ENCODE data around the gene TIMP2. TPM values are rescaled to one million over a fixed set of nuclear protein-coding genes. Genes with fewer than 3 reads are reported as not detected.
"Not testable (repeated sequence)": the region's sequence is repeated elsewhere in the genome, so short reads cannot be mapped to it uniquely, and the experiment has no call there.

The TIMP2 gene
- total RNA-seq, 1 experiment from 2014 or later, result 24.8 TPM

GRCh38 chr17:78882540-78883088, 42.6 kb downstream of the TIMP2 start:
- Mint-ChIP-seq H3K4me3 (ENCODE audit: unreplicated experiment) (peak overlapping the region; percentile 58), H3K4me1 (ENCODE audit: insufficient read depth, unreplicated experiment) (peaks cover 21% of the 10 kb centered on the region), H3K9me3 (ENCODE audit: unreplicated experiment) (no peaks in the 10 kb centered on the region), H3K36me3 (ENCODE audit: insufficient read depth, unreplicated experiment) (no peaks in the 10 kb centered on the region), H3K27me3 (ENCODE audit: insufficient read depth, unreplicated experiment) (no peaks in the 10 kb centered on the region), H3K27ac (ENCODE audit: low read depth, unreplicated experiment) (peak overlapping the region; percentile 91)
- POLR2A ChIA-PET, result interaction anchor here (1.4 to 2.3 kb wide), 2 partner anchors 16 to 20 kb away, joined by 4 to 11 read pairs; no protein-coding TSS in a partner anchor
- CTCF ChIA-PET, result interaction anchor here (0.6 to 1.3 kb wide), 5 partner anchors 9 to 111 kb away, joined by 3 to 8 read pairs (median 4); no protein-coding TSS in a partner anchor
- intact Hi-C loops (cut with micrococcal nuclease), result loop anchor here (1.0 to 5.0 kb wide), 2 partner anchors 40 to 89 kb away; no protein-coding TSS in a partner anchor
- no peak for TF ChIP-seq CTCF (IDR thresholded peaks at IDR 0.05; ENCODE audit: unreplicated experiment)
- BruUV-seq (replicated peaks), result TSS peak; percentile 28
- no peak for DNase-seq (ENCODE audit: unreplicated experiment)

DNA sequence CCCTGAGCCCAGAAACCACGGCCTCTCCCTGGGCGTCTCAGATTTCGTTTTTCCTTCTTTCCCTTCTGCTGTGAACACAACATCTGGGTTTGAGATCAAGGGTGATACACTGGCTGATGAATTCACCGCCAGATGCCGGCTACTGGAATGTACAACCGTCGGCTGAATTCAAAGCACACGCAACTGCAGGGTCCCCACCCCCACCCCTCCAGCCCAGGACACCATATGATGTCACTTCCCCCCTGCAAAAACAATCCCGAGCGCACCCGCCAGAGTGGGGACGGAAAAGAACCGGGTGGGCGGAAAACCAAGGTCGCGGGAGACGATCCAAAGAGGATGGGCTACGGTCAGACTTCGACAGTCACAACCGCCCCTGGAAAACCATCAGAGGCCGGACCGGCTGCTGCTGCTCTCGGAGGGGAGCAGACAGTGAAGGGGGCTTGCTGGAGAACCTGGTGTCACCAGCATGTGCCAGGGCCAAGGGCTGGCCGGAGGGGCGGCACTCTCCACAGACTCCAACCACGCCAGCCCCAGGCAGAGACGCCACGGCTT, 45.5 kb downstream of the TIMP2 start:
- no TSS peak for BruUV-seq (replicated peaks)
- no peaks in the 10 kb centered on the region for H3K36me3 Mint-ChIP-seq (ENCODE audit: insufficient read depth, unreplicated experiment)
- H3K27ac Mint-ChIP-seq (ENCODE audit: low read depth, unreplicated experiment), result peak overlapping the region; percentile 44
- POLR2A ChIA-PET, result no interaction called here
- DNase-seq (ENCODE audit: unreplicated experiment), result no peak
- intact Hi-C loops (cut with micrococcal nuclease), result loop anchor here (5.0 kb wide), 1 partner anchor 43 kb away; no protein-coding TSS in a partner anchor
- H3K9me3 Mint-ChIP-seq (ENCODE audit: unreplicated experiment), result no peaks in the 10 kb centered on the region
- no peak overlapping the region for H3K4me3 Mint-ChIP-seq (ENCODE audit: unreplicated experiment)
- CTCF ChIA-PET, result no interaction called here
- peaks cover 24% of the 10 kb centered on the region for H3K4me1 Mint-ChIP-seq (ENCODE audit: insufficient read depth, unreplicated experiment)
- TF ChIP-seq CTCF (IDR thresholded peaks at IDR 0.05; ENCODE audit: unreplicated experiment), result no peak
- H3K27me3 Mint-ChIP-seq (ENCODE audit: insufficient read depth, unreplicated experiment), result no peaks in the 10 kb centered on the region

DNA sequence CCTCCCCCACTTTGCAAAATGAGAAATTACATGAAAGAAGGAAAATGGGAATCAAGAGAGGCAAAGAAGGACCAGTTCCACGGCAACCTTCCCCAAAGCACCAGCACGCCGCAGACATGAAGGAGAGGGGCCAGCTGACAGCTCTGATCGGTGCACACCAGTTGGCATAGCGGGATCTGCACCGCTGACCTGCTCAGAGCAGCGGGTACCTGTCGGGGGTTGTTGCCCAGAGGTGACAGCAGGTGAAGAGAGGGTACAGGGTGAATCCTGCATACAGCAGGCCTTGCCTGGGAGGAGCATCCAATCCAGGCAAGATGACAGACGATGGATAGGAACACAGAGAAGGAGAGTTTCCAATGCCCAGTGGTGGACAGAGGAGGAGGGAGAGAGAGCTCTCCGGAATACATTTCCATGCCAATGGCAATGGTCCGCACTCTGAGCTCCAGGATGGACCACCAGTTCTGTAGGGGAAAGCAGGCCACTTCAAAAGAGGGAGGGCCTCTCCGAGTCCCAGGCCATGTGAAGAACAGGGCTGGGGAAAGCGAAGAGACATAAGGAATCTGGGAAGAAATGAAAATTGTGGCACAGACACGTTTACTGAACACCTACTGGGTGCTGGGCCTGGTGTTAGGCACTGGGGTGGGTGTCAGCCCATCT, 46.2 kb downstream of the TIMP2 start:
- Mint-ChIP-seq H3K36me3 (ENCODE audit: insufficient read depth, unreplicated experiment) (no peaks in the 10 kb centered on the region), H3K4me1 (ENCODE audit: insufficient read depth, unreplicated experiment) (peaks cover 30% of the 10 kb centered on the region), H3K9me3 (ENCODE audit: unreplicated experiment) (no peaks in the 10 kb centered on the region), H3K27me3 (ENCODE audit: insufficient read depth, unreplicated experiment) (no peaks in the 10 kb centered on the region), H3K4me3 (ENCODE audit: unreplicated experiment) (no peak overlapping the region), H3K27ac (ENCODE audit: low read depth, unreplicated experiment) (no peak overlapping the region)
- DNase-seq (ENCODE audit: unreplicated experiment), result no peak
- no peak for TF ChIP-seq CTCF (IDR thresholded peaks at IDR 0.05; ENCODE audit: unreplicated experiment)
- POLR2A ChIA-PET, result no interaction called here
- BruUV-seq (replicated peaks), result no TSS peak
- intact Hi-C loops (cut with micrococcal nuclease), result no loop called here
- CTCF ChIA-PET, result no interaction called here

DNA sequence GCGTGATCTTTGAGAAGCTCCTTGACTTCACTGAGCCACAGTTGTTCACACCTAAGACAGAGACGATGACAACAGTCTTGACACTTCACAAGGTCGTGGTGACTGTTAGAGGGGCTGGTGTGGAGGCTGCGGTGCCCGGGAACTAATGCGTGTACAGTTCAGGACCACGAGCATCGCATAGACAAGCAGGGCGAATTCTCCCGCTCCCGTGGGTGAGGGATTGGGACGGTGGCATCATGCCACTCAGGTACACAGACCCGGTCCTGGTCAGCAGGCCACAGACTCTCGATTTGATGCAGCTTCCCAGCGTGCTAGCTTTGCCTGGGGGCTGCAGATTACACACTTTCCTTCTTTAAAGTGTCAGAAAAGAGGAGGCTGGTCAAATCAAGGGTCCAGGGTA, 46.9 kb downstream of the TIMP2 start:
- H3K9me3 Mint-ChIP-seq (ENCODE audit: unreplicated experiment), result no peaks in the 10 kb centered on the region
- no peaks in the 10 kb centered on the region for H3K36me3 Mint-ChIP-seq (ENCODE audit: insufficient read depth, unreplicated experiment)
- TF ChIP-seq CTCF (IDR thresholded peaks at IDR 0.05; ENCODE audit: unreplicated experiment), result no peak
- no peaks in the 10 kb centered on the region for H3K27me3 Mint-ChIP-seq (ENCODE audit: insufficient read depth, unreplicated experiment)
- BruUV-seq (replicated peaks), result no TSS peak
- no peak overlapping the region for H3K27ac Mint-ChIP-seq (ENCODE audit: low read depth, unreplicated experiment)
- no peak for DNase-seq (ENCODE audit: unreplicated experiment)
- H3K4me3 Mint-ChIP-seq (ENCODE audit: unreplicated experiment), result no peak overlapping the region
- H3K4me1 Mint-ChIP-seq (ENCODE audit: insufficient read depth, unreplicated experiment), result peaks cover 30% of the 10 kb centered on the region
- POLR2A ChIA-PET, result interaction anchor here (0.6 to 1.0 kb wide), 2 partner anchors 11 to 347 kb away, joined by 3 read pairs; no protein-coding TSS in a partner anchor
- CTCF ChIA-PET, result interaction anchor here (1.0 to 2.6 kb wide), 3 partner anchors 12 to 93 kb away, joined by 4 to 10 read pairs (median 6); no protein-coding TSS in a partner anchor
- intact Hi-C loops (cut with micrococcal nuclease), result no loop called here

DNA sequence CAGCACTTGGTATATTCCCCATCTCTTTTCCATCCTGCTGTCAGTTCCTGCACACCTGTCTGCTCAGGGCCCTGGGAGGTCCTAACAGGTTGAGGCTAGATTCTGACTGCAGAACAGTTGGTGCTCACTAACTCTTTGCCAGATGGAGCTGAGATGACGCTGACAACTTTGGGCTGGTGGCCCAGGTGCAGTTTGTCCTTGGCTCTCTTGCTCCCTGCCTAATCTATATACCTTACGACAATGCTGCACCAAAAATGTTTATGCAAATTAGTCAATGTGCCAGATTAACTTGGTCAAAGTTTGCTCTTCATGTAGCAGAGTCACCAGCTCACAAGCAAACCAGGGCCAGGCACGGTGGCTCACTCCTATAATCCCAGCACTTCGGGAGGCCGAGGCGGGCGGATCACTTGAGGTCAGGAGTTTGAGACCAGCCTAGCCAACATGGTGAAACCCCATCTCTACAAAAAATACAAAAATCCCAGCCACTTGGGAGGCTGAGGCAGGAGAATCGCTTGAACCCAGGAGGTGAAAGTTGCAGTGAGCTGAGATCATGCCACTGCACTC, 48.2 kb downstream of the TIMP2 start:
- H3K27ac Mint-ChIP-seq (ENCODE audit: low read depth, unreplicated experiment); H3K36me3 Mint-ChIP-seq (ENCODE audit: insufficient read depth, unreplicated experiment); BruUV-seq (replicated peaks); H3K4me3 Mint-ChIP-seq (ENCODE audit: unreplicated experiment); DNase-seq (ENCODE audit: unreplicated experiment); H3K9me3 Mint-ChIP-seq (ENCODE audit: unreplicated experiment); intact Hi-C loops (cut with micrococcal nuclease); H3K27me3 Mint-ChIP-seq (ENCODE audit: insufficient read depth, unreplicated experiment): not testable (repeated sequence)
- peaks cover 27% of the 10 kb centered on the region for H3K4me1 Mint-ChIP-seq (ENCODE audit: insufficient read depth, unreplicated experiment)
- CTCF ChIA-PET, result interaction anchor here (1.5 to 2.6 kb wide), 2 partner anchors 11 to 94 kb away, joined by 6 to 10 read pairs; no protein-coding TSS in a partner anchor
- POLR2A ChIA-PET, result interaction anchor here (1.0 kb wide), 1 partner anchor 12 kb away, joined by 3 read pairs; no protein-coding TSS in a partner anchor

Data from MCF 10A (cell line).